T-helper 2 cell (primary cell): Measurements from ENCODE around the gene GDF2.

ENCODE experiments used
- DNase-seq, 5 experiments: peaks; one replicate each; pipeline versions ENCODE4 v3.0.0 to v3.0.0-alpha.2; 2012 to 2022

The GDF2 gene

DNA sequence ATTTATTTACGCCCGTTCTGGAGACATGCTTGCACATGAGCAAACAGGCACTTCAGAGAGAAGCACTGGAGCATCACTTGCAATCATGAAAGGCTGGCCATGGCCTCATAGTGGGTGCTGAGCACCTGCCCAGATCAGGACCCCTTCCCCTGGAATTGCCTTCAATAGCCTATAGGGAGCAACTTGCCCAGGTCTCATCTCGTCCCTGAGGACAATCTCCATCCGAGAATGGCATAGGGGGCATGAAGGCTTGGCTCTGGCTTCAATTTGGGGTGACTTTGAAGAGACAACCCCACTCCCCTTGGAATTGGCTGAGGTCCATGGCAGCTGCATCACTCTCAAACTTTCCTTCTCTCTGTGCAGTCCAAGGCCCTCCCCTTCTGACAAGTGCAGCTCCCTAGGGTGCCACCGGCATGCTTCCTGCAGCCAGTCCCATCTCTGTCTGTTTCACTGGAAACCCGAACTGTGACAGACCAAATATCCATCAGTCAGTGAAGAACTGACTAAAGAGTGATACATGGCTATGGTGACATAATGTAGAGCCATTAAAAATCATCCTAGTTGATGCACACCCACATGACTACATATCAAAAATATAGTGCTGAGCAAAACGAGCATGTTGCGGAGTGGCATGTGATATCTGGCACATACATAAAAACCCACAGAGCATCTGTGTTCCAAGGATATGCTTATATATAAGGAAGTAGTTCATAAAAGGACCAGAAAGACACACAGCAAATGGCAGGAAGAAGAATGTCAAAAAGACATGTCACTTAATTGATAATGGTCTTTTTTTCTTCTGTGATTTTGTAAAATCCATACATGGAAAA, 12.4 kb downstream of the GDF2 start:
- no peak for DNase-seq

DNA sequence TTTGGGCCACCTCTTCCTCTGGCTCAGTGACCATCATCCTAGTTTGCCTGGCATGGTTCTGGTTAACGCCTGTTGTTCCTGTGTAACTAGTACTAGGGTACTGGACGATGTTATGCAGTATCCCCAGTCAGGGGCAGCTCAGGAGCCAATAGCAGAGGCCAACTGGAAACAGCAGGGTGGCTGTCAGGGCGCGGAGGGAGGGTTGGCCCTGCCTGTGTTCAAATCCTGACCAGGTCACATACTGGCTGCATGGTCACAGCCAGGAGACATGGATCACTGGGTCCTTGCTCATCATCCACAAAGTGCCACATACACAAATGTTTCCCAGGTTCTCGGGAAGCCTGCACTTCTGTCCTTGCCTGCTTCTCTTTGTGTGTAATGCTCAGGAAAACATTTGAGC, 13.7 kb downstream of the GDF2 start:
- no peak for DNase-seq

GRCh38 chr10:47336387-47337134, 14.3 kb downstream of the GDF2 start:
- no peak for DNase-seq

- DNase-seq, result no peak
These were observed 15.1 kb downstream of the GDF2 start for GRCh38 chr10:47337310-47337709.

DNA sequence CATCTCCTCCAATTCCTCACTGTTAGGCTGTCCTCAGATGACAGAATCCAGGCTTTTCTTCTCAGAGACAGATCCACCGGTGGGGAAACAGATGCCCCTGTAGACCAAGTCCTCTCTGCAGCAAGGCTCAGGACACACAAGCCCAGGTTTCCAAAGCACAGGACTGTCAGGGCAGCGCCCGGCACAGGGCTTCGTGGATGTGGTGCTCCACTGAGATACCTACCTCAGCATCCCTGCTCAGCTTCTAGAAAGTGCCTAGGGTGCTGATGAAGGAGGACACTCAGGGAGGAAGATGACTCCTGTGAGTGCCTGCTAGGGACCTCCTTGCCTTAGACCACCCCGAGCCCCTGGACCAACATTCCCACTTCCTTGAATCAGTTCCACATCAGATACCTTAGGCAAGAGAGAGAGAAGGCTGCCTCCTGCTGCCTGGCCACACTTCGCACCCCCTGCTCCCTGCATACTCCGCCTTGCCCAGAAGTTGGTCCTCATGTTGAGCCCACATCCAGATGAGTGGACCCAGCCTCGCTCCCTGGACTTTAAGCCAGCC, 17.0 kb downstream of the GDF2 start:
- DNase-seq, result no peak

DNA sequence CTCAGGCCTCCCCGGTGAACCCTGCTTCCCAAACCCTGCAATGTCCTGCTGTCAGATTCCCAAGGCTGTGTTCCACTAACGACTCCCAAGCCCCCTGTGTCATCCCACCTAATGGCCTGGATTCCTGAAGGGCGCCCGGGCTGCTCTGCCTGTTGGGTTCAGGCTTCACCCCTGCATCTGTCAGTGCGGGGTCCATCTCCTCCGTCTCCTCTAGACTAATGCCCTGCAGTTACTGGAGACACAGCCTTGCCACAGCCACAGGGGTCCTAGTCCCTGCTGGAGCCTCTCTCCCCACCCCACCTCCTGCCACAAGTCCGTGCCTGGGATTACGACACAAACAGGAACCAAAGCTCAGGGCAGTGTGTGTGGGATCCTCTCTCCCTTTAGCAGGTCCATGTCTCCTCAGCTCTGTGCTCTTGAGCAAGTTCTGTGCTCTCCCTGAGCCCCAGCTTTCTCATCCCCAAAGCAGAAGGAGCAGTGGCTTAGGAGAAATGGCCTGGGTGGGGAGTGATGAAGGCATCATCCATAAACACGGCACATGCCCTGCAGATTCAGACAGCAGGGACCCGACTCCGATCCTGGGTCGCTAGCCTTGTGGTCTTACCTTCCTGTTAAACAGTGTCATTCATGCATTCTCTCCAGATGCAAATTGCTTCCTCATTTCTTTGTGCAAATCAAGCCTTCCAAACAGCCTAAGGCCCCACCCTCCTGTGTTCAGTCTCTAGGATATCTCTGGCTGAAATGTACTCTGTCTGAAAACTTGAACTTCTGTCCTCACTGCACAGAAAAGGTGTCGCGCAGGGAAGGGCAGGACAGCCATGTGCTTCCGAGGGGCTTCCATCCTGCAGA, 17.7 kb downstream of the GDF2 start:
- DNase-seq, result no peak

DNA sequence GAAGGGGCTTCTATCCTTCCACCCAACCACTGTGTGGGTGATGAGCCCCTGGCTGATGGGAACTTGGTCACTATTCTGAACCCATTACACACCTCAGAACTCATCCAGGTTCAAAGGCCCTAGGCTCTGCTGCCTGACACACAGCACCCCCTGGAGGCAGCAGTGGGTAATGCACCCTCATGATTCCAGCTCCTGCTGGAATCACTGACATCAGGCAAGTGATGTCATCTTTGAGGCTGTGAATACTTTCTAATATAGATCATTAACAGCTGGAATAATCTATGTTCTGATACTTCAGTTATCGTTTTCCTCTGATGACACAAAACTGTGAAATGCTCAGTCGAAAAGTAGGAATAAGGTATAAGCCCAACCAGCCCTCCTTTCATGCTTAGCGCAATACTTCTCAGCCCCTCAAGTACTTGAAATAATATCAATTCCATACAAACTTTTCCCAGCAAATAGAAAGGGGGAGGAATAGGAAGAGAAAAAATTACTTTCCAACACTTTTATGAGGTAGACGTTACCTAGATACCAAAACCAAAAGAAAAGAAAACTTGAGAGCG, 18.4 kb downstream of the GDF2 start:
- DNase-seq, result peak in 4 of 5 experiments; percentile 43 to 67 (median 52)

DNA sequence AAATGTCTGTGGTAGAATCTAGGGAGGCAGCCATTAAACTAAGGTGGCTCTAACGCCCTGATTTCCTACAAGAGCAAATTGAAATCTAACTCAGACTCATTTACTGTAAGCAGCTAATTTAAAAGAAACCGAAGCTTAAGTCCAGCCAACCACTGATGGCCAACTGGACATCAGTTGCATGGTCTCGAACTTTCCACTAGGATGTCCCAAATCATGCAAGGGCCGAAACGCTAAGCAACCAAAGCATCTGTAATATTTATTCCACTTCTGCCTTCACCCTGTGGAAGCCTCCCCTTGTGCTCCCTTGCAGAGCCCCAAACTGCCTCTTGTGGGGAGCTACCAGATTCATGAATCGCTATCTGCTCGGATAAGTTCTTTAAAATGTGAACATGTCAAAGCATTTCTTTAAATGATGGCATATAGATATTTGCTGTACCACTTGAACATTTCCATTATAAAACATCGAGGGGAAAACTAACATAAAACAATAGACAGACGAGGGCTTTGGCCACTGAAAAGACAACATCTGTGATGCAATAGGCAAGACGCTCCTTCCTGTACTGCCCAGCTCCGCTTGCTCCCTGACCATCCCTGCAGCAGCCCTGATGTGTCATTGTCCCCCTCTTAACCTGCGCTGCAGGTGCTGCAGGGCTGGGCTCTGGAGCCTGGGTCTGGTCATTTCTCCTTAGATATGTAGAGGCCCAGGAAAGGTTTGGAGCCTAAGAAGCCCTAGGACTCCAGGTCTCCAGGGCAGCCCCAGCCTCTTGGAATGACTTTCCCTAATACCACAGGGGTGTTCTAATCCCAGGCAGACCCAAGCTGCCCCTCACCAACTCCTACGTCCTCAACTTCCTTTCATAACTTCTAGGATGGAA, 23.0 kb downstream of the GDF2 start:
- DNase-seq, result no peak

- no peak for DNase-seq
These were observed 24.5 kb downstream of the GDF2 start for GRCh38 chr10:47346581-47347302.

DNA sequence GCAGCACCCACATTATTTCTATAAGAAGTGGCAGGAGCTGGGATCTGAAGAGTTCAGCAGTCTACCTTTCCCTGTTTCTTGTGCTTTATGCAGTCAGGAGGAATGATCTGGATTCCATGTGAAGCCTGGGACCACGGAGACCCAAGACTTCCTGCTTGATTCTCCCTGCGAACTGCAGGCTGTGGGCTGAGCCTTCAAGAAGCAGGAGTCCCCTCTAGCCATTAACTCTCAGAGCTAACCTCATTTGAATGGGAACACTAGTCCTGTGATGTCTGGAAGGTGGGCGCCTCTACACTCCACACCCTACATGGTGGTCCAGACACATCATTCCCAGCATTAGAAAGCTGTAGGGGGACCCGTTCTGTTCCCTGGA, 25.0 kb downstream of the GDF2 start:
- no peak for DNase-seq

- DNase-seq, result no peak
These were observed 25.9 kb downstream of the GDF2 start, which contains the start of gene RBP3 for GRCh38 chr10:47348138-47348651. Gene RBP3 (plus strand): TSS chr10:47348363. CDS start chr10:47348485, 122 bp downstream.

- DNase-seq, result no peak
These were observed 26.6 kb downstream of the GDF2 start for GRCh38 chr10:47348661-47349470.

DNA sequence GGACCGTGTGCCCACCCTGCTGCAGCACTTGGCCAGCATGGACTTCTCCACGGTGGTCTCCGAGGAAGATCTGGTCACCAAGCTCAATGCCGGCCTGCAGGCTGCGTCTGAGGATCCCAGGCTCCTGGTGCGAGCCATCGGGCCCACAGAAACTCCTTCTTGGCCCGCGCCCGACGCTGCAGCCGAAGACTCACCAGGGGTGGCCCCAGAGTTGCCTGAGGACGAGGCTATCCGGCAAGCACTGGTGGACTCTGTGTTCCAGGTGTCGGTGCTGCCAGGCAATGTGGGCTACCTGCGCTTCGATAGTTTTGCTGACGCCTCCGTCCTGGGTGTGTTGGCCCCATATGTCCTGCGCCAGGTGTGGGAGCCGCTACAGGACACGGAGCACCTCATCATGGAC, 27.3 kb downstream of the GDF2 start:
- DNase-seq, result no peak

GRCh38 chr10:47349941-47350371, 27.7 kb downstream of the GDF2 start:
- DNase-seq, result no peak

DNA sequence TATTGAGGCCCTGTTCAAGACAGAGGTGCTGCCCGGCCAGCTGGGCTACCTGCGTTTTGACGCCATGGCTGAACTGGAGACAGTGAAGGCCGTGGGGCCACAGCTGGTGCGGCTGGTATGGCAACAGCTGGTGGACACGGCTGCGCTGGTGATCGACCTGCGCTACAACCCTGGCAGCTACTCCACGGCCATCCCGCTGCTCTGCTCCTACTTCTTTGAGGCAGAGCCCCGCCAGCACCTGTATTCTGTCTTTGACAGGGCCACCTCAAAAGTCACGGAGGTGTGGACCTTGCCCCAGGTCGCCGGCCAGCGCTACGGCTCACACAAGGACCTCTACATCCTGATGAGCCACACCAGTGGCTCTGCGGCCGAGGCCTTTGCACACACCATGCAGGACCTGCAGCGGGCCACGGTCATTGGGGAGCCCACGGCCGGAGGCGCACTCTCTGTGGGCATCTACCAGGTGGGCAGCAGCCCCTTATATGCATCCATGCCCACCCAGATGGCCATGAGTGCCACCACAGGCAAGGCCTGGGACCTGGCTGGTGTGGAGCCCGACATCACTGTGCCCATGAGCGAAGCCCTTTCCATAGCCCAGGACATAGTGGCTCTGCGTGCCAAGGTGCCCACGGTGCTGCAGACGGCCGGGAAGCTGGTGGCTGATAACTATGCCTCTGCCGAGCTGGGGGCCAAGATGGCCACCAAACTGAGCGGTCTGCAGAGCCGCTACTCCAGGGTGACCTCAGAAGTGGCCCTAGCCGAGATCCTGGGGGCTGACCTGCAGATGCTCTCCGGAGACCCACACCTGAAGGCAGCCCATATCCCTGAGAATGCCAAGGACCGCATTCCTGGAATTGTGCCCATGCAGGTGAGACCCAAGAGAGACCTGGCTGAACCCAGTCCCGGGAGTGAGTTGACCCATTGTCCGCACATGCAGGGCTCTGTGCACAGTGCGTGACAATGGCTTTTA, 28.7 kb downstream of the GDF2 start:
- DNase-seq, result no peak

DNA sequence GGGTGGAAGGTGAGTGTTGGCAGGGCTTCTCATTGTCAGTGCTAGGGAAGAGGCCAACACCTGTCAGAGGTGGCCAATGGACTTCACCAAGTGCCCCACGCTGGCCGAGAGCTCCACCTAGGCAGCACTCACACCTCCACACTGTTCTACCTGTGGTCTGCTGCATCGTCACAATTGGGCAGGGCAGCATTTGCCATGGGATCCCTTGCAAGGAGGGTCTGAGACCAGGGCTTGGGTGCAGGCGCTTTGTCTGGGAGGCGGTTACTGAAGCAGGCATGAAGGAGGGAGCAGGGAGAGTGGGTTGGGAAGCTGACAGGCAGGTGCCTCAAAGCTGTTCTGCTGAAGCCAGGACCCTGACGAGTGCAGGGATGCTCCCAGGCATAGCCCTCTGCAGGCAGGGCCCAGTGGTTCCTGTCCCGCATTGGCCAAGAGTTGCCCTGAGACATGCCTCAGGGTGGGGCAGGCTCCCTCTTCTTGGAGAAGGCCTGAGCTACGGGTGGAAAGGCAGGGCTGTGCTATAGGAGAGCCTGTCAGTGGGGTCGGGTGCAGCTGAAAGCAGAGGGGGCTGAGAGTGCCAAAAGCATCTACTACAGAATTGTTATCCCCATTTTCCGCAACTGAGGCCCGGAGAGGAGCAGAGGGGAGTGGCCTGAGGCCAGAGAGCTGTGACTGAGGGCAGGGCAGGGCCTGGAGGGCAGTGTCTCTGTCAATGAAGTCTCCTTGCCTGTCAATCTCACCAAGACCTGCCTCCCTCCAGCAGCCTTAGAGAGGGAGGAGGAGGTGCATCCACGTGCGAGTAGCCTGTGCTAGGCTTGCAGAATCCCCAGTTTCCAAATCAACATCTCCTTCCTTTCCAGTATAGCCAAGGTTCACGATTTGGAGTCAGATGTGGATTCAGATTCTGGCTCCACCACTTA, 29.9 kb downstream of the GDF2 start:
- no peak for DNase-seq

- no peak for DNase-seq
These were observed 31.1 kb downstream of the GDF2 start for GRCh38 chr10:47353351-47353750.
